Thymus (tissue), 11 donors: ENCODE results near the gene PRKN. TPM values are rescaled to one million over a fixed set of nuclear protein-coding genes. Genes with fewer than 3 reads are reported as not detected.

Experiments used
- DNase-seq, 9 donors: peaks; one replicate each; pipeline ENCODE4 v3.0.0-alpha.2; 2013; ENCODE audit warnings: low spot score in 9 of 9, low read depth in 6 of 9, missing footprints in 1 of 9
- H3K27ac ChIP-seq, 2 donors: one replicate each; pipeline ENCODE4 v1.5.1; 2013; ENCODE audit warnings: control low read depth in 1 of 2, low read depth in 1 of 2, low read length in 1 of 2, mild to moderate bottlenecking in 1 of 2, moderate library complexity in 1 of 2
- H3K27me3 ChIP-seq, 2 donors: one replicate each; pipeline ENCODE4 v1.5.1; 2013; ENCODE audit warnings: low read length in 1 of 2; ENCODE audit not compliant: control insufficient read depth in 2 of 2, insufficient read depth in 1 of 2
- H3K36me3 ChIP-seq, 2 donors: one replicate each; pipeline ENCODE4 v1.5.1; 2013; ENCODE audit warnings: low read length in 1 of 2, mild to moderate bottlenecking in 1 of 2, moderate library complexity in 1 of 2; ENCODE audit not compliant: control insufficient read depth in 2 of 2, insufficient read depth in 2 of 2
- H3K4me1 ChIP-seq, 2 donors: one replicate each; pipeline ENCODE4 v1.5.1; 2013; ENCODE audit warnings: low read length in 2 of 2; ENCODE audit not compliant: control insufficient read depth in 2 of 2, insufficient read depth in 2 of 2
- H3K4me3 ChIP-seq, 2 donors: one replicate each; pipeline ENCODE4 v1.5.1; 2013; ENCODE audit warnings: low read length in 2 of 2, control low read depth in 1 of 2, mild to moderate bottlenecking in 1 of 2
- H3K9me3 ChIP-seq, 2 donors: one replicate each; pipeline ENCODE4 v1.5.1; 2013; ENCODE audit warnings: low read length in 1 of 2, mild to moderate bottlenecking in 1 of 2; ENCODE audit not compliant: control insufficient read depth in 2 of 2, insufficient read depth in 1 of 2
- WGBS: extraction: QIAGEN DNeasy Blood & Tissue Kit; methylation state at CpG from one replicate; pipeline ENCODE4 v1.1.7; 2013; 5-methylcytosine and 5-hydroxymethylcytosine counted together
- polyA plus RNA-seq: library from polyadenylated mRNA; stranded (reverse); fragments of 200-250 nt; gene quantifications from one replicate; pipeline ENCODE4 v1.2.3, GENCODE V29; 2013
- total RNA-seq: library from RNA; stranded (reverse); fragments of 120-200 nt; gene quantifications from one replicate; pipeline ENCODE4 v1.2.4, GENCODE V29; 2013
- donor health status: healthy.

Gene PRKN
- total and polyA plus RNA-seq, 2 donors: 0.48 to 0.71 TPM

DNA sequence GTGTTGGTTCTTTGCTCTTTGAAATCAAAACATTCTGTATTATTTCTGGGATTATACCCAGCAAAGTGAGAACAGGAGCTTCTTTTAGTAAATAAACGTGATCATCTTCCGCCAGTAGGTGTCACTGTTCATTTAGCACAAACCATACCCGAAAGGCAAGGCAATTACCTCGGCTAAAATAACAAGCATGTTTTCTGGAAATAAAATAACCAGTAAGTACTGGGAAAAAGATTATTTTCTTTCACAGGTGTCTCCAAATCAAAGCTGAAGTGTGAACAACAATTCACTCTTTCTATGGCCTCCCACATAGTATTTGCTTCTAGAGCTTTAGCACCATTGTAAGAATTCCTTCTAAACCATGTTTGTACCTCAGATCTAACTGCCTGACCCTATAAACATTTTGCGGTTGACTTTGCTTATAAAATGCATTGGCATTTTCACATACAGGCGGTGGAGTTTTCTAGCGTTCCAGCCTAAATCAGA lies 1309.1 kb downstream of the PRKN start:
- DNase-seq: peak in 8 of 9 donors; percentile 14 to 61 (median 44)
- Histone ChIP-seq H3K9me3 (no peaks in the 10 kb centered on the region), H3K4me1 (no peaks in the 10 kb centered on the region), H3K27me3 (peaks cover 0 to 9% of the 10 kb centered on the region in 2 donors), H3K36me3 (no peaks in the 10 kb centered on the region), H3K4me3 (no peak overlapping the region), H3K27ac (no peak overlapping the region)
- 28% methylated on average over 7 of the region's 7 CpGs for WGBS

DNA sequence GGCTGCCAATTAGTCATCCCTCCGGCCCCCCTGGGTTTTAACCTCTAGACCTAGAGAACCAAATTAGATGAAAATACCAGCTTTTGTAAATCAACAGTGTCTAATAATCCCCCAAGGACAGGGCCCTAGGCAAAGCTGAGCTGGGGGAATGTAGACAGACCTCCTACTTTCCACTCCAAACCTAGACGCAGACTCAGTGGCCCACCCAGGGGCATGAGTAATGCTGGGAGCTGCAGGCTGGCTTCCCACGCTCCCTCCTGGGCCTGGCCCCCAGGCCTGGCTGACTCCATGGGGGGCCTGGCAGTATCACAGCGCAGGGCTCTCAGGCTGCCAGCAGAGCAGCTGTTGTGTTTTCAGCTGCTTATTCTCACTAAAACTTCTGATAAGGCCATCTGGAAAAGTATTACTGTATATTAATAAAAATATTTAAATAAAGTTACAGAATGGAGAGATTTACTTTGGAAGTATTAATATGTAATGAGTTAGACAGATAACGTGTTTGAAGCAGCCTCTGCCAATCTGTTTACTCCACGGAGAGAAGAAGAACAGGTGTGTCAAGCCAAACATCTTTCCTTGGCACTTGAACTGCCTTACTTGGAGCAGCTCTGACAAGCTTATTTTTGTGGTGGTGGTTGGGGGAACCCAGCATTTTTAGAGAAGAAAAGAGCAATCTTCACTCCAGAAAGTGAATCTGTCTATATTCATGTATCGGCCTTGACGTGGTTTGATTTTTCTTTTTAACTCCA lies 1309.7 kb downstream of the PRKN start:
- DNase-seq: no peak

DNA sequence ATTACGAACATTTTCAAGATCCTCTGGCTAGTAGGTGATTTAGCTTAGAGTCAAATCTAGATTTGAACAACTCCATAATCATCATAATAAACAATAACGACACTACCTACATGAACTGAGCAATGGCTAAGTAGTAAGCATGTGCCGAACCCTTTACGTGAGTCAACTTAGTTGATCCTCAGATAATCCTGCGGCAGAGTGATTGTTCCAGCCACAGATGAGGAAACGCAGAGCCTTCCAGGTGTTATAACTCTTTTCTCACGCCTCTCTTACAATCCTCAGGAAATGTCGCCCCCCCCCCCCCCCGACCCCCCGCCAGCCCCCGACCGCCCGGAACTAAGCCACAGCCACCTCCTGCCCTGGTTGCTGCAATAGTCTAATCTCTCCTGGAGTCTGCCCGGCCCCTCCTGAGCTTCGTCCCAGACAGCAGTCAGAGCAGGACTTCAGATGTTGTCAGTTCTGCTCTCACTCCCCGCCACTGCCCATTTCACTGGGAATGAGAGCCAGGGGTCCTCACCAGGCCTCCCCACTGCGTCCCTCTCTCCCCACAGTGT lies 1312.2 kb downstream of the PRKN start:
- 52% methylated on average over 17 of the region's 17 CpGs for WGBS
- DNase-seq: no peak
- Histone ChIP-seq H3K4me1 (no peaks in the 10 kb centered on the region), H3K27ac (no peak overlapping the region), H3K4me3 (no peak overlapping the region), H3K9me3 (no peaks in the 10 kb centered on the region), H3K27me3 (peaks cover 0 to 9% of the 10 kb centered on the region in 2 donors), H3K36me3 (no peaks in the 10 kb centered on the region)

More for the DNA sequence above, 1309.7 kb downstream of the PRKN start:
- 65% methylated on average over 8 of the region's 8 CpGs for WGBS
- no peaks in the 10 kb centered on the region for H3K4me1 ChIP-seq
- H3K27ac ChIP-seq: no peak overlapping the region
- peaks cover 0 to 9% of the 10 kb centered on the region in 2 donors for H3K27me3 ChIP-seq
- H3K9me3 ChIP-seq: no peaks in the 10 kb centered on the region
- no peaks in the 10 kb centered on the region for H3K36me3 ChIP-seq
- H3K4me3 ChIP-seq: no peak overlapping the region

DNA sequence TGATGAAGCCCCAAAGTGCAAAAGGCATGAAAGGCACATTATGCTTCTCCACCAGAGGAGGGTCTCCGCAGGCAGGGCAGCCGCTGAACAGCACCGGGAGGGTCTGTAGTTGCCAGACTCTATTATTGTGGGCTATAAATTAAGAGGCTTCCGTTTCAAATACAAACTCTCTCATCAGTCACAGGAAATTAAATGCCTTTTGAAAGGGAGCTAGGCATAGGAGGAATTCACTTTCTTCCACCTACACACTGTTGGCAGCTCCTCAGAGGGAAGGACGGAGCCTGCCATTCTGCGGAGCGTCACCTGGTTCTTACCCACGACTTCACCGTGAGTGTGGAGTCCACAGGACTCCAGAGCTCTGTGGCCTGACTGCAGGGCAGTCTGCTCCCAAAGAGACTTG lies 1312.9 kb downstream of the PRKN start:
- DNase-seq: no peak
- no peak overlapping the region for H3K4me3 ChIP-seq
- 84% methylated on average over 9 of the region's 9 CpGs for WGBS
- H3K4me1 ChIP-seq: no peaks in the 10 kb centered on the region
- no peaks in the 10 kb centered on the region for H3K36me3 ChIP-seq
- no peak overlapping the region for H3K27ac ChIP-seq
- H3K27me3 ChIP-seq: peaks cover 0 to 9% of the 10 kb centered on the region in 2 donors
- no peaks in the 10 kb centered on the region for H3K9me3 ChIP-seq

DNA sequence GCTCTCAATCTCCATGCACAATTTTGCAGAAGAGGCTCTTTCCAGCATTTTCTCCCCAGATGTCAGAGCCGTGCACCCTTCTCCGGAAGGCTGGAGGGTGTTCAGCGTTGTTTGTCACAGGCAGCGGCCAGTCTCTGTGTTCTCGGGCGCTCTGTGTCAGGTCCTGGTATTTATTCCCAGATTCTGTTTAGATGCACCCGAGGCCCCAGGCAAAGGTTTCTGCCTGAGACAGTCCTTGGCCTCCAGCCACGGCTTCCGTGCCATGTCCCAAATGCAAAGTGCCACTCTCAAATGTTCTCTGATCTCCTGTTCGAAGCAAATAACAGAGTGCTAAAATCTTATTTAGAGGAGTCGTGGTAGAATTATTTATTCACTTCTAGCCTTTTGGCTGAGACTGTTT lies 1313.4 kb downstream of the PRKN start:
- Histone ChIP-seq H3K27ac (no peak overlapping the region), H3K4me1 (no peaks in the 10 kb centered on the region)
- 93% methylated on average over 11 of the region's 11 CpGs for WGBS

DNA sequence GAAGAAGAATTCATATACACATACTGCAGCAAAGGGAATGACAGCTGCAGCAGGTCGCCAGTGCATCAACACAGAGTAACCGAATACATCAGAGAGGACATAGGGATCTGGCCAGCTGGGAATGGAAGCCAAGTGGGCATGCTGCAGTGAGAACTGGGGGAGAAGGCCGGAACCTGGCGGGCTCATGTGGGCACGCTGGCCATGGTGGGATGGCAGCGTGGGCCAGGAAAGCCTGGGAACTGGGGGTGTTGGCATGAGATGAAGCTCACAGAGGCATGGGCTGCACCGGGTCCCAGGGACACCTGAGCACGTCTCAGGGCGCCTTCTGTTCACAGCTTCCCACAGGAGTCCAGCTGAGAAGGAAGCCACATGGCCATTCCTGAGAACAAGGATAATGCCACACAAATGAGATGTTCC lies 1314.2 kb downstream of the PRKN start:
- no peak overlapping the region for H3K27ac ChIP-seq
- no peak overlapping the region for H3K4me3 ChIP-seq
- H3K27me3 ChIP-seq: peaks cover 0 to 9% of the 10 kb centered on the region in 2 donors
- no peaks in the 10 kb centered on the region for H3K9me3 ChIP-seq
- DNase-seq: no peak
- H3K4me1 ChIP-seq: no peaks in the 10 kb centered on the region
- 93% methylated on average over 9 of the region's 9 CpGs for WGBS
- no peaks in the 10 kb centered on the region for H3K36me3 ChIP-seq

More for the DNA sequence above, 1313.4 kb downstream of the PRKN start:
- H3K9me3 ChIP-seq: no peaks in the 10 kb centered on the region
- no peak overlapping the region for H3K4me3 ChIP-seq
- no peaks in the 10 kb centered on the region for H3K36me3 ChIP-seq
- H3K27me3 ChIP-seq: peaks cover 0 to 9% of the 10 kb centered on the region in 2 donors
- DNase-seq: no peak

DNA sequence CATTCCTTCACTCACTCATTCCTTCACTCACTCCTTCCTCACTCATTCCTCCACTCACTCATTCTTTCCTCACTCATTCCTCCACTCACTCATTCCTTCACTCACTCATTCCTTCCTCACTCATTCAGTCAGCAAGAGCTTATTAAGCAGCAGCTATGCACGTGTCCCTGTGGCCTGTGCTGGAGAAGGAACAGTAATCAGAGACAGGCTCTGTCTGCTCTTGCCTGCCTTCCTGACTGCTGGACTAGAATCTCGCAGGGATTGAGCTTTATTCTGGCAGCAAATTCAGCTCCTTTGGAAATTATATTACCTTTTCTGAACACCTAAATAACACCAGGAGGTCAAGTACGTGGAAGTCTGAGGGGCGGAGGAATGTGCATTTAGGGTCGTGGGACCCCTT lies 1314.8 kb downstream of the PRKN start:
- Histone ChIP-seq H3K4me1 (no peaks in the 10 kb centered on the region), H3K27me3 (peaks cover 0 to 9% of the 10 kb centered on the region in 2 donors), H3K4me3 (no peak overlapping the region), H3K36me3 (no peaks in the 10 kb centered on the region), H3K27ac (no peak overlapping the region), H3K9me3 (no peaks in the 10 kb centered on the region)
- WGBS: 93% methylated on average over 5 of the region's 5 CpGs
- no peak for DNase-seq

DNA sequence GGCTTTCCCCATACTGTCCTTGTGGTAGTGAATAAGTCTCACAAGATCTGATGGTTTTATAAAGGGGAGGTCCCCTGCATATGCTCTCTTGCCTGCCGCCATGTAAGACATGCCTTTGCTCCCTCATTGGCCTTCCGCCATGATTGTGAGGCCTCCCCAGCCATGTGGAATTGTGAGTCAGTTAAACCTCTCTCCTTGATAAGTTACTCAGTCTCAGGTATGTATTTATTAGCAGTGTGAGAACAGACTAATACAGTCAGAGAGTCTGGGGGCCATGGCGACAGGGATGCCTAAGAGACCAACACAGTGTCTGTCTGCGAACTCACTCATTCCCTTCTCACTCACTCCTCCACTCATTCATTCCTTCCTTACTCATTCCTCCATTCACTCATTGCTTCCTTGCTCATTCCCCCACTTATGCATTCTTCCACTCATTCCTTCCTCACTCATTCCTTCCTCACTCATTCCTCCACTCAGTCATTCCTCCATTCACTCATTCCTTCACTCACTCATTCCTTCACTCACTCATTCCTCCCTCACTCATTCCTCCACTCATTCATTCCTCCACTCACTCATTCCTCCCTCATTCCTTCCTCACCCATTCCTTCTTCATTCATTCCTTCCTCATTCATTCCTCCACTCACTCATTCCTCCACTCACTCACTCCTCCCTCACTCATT lies 1316.2 kb downstream of the PRKN start:
- Histone ChIP-seq H3K27ac (no peak overlapping the region), H3K27me3 (peaks cover 0 to 9% of the 10 kb centered on the region in 2 donors), H3K4me1 (no peaks in the 10 kb centered on the region), H3K4me3 (no peak overlapping the region), H3K36me3 (no peaks in the 10 kb centered on the region), H3K9me3 (no peaks in the 10 kb centered on the region)
- no peak for DNase-seq
- WGBS: 97% methylated on average over 4 of the region's 4 CpGs

DNA sequence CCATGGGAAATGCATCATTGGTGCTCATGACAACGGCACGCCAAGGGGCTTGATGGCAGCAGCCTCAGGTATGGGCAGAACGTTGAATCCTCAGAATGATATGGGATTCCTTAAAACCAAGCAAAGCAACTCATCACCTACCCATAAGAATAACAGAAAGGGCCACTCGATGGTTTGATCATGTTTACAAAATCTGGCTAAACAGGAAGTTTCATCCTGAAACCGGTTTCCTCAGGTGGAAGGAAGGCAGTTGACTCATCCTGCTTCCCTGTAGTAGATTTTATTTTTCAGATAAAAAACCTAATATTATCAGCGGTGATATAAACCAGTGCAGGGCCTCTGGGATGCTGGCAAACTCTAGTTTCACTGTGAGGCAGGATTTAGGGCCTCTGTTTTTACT lies 1316.8 kb downstream of the PRKN start:
- Histone ChIP-seq H3K36me3 (no peaks in the 10 kb centered on the region), H3K9me3 (no peaks in the 10 kb centered on the region), H3K27ac (no peak overlapping the region), H3K27me3 (peaks cover 0 to 6% of the 10 kb centered on the region in 2 donors), H3K4me1 (no peaks in the 10 kb centered on the region), H3K4me3 (no peak overlapping the region)
- WGBS: 96% methylated on average over 6 of the region's 6 CpGs
- no peak for DNase-seq
